GM12878 (cell line): ENCODE results near the gene RALGPS2. TPM values are rescaled to one million over a fixed set of nuclear protein-coding genes. Genes with fewer than 3 reads are reported as not detected.

ENCODE experiments used
- ATAC-seq: fragments of 200-7000 bp; cut with Tn5 transposase; 3 replicates; pipeline ENCODE4 v1.9.1; 2020; ENCODE audit warnings: mild to moderate bottlenecking, moderate library complexity
- BruUV-seq: library from RNA; stranded (reverse); fragments of 400-500 nt; replicated peaks from 2 replicates; lab custom pipeline; 2021; lab: Mats Ljungman, UMichigan
- CTCF ChIA-PET: fragments of 300-600 bp; sonication (Branson Sonifier 250); formaldehyde crosslinking; extraction: SDS; loops from one replicate; lab custom pipeline; 2021; ENCODE audit warnings: inconsistent platforms; lab: Yijun Ruan, JAX
- POLR2A ChIA-PET: fragments of 350-600 bp; formaldehyde crosslinking; extraction: SDS; loops from one replicate; lab custom pipeline; 2021; ENCODE audit warnings: inconsistent platforms; lab: Charles Lee
- RAD21 ChIA-PET: fragments of 300-600 bp; sonication (Branson Sonifier 250); formaldehyde crosslinking; loops from one replicate; lab custom pipeline; 2023; ENCODE audit warnings: antibody characterized with exemption; ENCODE audit not compliant: unreplicated experiment; lab: Charles Lee
- SMC1A ChIA-PET: fragments of 300-600 bp; sonication (Branson Sonifier 250); formaldehyde crosslinking; loops from one replicate; lab custom pipeline; 2023; ENCODE audit not compliant: unreplicated experiment, uncharacterized antibody; lab: Charles Lee
- DNase-seq: peaks from one replicate; pipeline ENCODE4 v3.0.0-alpha.2; 2011; ENCODE audit warnings: low read depth, low spot score
- FAIRE-seq: peaks from 3 replicates; lab custom pipeline; 2011; peaks lifted over from hg19 to GRCh38; lab: Jason Lieb, UNC
- H2AFZ ChIP-seq: 2 replicates; pipeline ENCODE4 v1.6.0; 2011; ENCODE audit warnings: low read depth, low read length, control low read depth; ENCODE audit not compliant: control insufficient read depth
- H3K27ac ChIP-seq: 2 replicates; pipeline ENCODE4 v1.5.1; 2011; ENCODE audit warnings: control low read depth; ENCODE audit not compliant: control insufficient read depth, insufficient read depth
- H3K27me3 ChIP-seq, 2 experiments: replicated peaks in 1 of 2; 2 replicates each; pipeline versions ENCODE4 v1.6.0 to v1.6.1; 2011; ENCODE audit warnings: low read length in 1 of 2; ENCODE audit not compliant: control insufficient read depth in 2 of 2, insufficient read depth in 2 of 2
- H3K36me3 ChIP-seq, 2 experiments: 2 replicates each; pipeline ENCODE4 v1.5.1; 2011; ENCODE audit warnings: low read length in 1 of 2; ENCODE audit not compliant: control insufficient read depth in 2 of 2, insufficient read depth in 2 of 2
- H3K4me1 ChIP-seq: 2 replicates; pipeline ENCODE4 v1.6.1; 2011; ENCODE audit warnings: mild to moderate bottlenecking, low read length, moderate library complexity, mixed read lengths; ENCODE audit not compliant: control insufficient read depth, insufficient read depth
- H3K4me2 ChIP-seq: 2 replicates; pipeline ENCODE4 v1.6.0; 2011; ENCODE audit warnings: control low read depth; ENCODE audit not compliant: control insufficient read depth, insufficient read depth
- H3K4me3 ChIP-seq: fragments of 200-600 bp; sonication (generic); 2 replicates; pipeline ENCODE4 v1.5.1; 2016
- H3K79me2 ChIP-seq: 2 replicates; pipeline ENCODE4 v1.6.0; 2011; ENCODE audit warnings: low read length; ENCODE audit not compliant: control insufficient read depth, insufficient read depth
- H3K9ac ChIP-seq: 2 replicates; pipeline ENCODE4 v1.8.0; 2011; ENCODE audit warnings: low read length, control low read depth, mixed read lengths; ENCODE audit not compliant: control insufficient read depth, insufficient read depth
- H3K9me3 ChIP-seq: replicated peaks from 3 replicates; pipeline ENCODE4 v1.5.1; 2011; ENCODE audit warnings: mild to moderate bottlenecking, low read length; ENCODE audit not compliant: control insufficient read depth, insufficient read depth
- H4K20me1 ChIP-seq: 2 replicates; pipeline ENCODE4 v1.6.0; 2011; ENCODE audit not compliant: control insufficient read depth, insufficient read depth
- BACH1 ChIP-seq: fragments of 450-650 bp; IDR thresholded peaks from 2 replicates; pipeline ENCODE4 v1.6.1; 2017; ENCODE audit warnings: mild to moderate bottlenecking, borderline replicate concordance
- CBX3 ChIP-seq: fragments of 200-600 bp; sonication (generic); IDR thresholded peaks from 2 replicates; pipeline ENCODE4 v1.6.1; 2016; ENCODE audit warnings: low read depth, borderline replicate concordance
- ETV6 ChIP-seq, 2 experiments: fragments of 450-650 bp in 1 of 2; IDR thresholded peaks in 1 of 2; conservative IDR thresholded peaks in 1 of 2; 2 replicates each; pipeline ENCODE4 v1.6.1; 2014; ENCODE audit warnings: antibody characterized with exemption in 1 of 2, borderline replicate concordance in 1 of 2, low read depth in 1 of 2, mild to moderate bottlenecking in 1 of 2, moderate library complexity in 1 of 2
- GABPA ChIP-seq: IDR thresholded peaks from 2 replicates; pipeline ENCODE4 v1.6.1; 2014; ENCODE audit warnings: antibody characterized with exemption, low read depth, mild to moderate bottlenecking, inconsistent platforms
- IKZF1 ChIP-seq: fragments of 450-650 bp; conservative IDR thresholded peaks from 2 replicates; pipeline ENCODE4 v1.6.1; 2017; ENCODE audit warnings: antibody characterized with exemption, mild to moderate bottlenecking
- IRF3 ChIP-seq: fragments of 450-650 bp; IDR thresholded peaks from 2 replicates; pipeline ENCODE4 v1.6.1; 2014; ENCODE audit warnings: mild to moderate bottlenecking
- KDM1A ChIP-seq: fragments of 200-600 bp; sonication (generic); IDR thresholded peaks from 2 replicates; pipeline ENCODE4 v1.6.1; 2016; ENCODE audit warnings: borderline replicate concordance
- NR2F1 ChIP-seq: fragments of 450-650 bp; conservative IDR thresholded peaks from 2 replicates; pipeline ENCODE4 v1.6.1; 2017; ENCODE audit warnings: mild to moderate bottlenecking
- PAX5 ChIP-seq: IDR thresholded peaks from 2 replicates; pipeline ENCODE4 v1.6.1; 2011; ENCODE audit warnings: low read depth, low read length, borderline replicate concordance
- PAX8 ChIP-seq: fragments of 450-650 bp; IDR thresholded peaks from 2 replicates; pipeline ENCODE4 v1.6.1; 2017; ENCODE audit warnings: mild to moderate bottlenecking, moderate library complexity
- SREBF2 ChIP-seq: IDR thresholded peaks from 2 replicates; pipeline ENCODE4 v1.6.1; 2012; ENCODE audit warnings: mild to moderate bottlenecking, low read length
- ZBTB11 ChIP-seq: fragments of 450-650 bp; formaldehyde crosslinking; IDR thresholded peaks from 2 replicates; pipeline ENCODE4 v1.5.0; 2022; ENCODE audit warnings: mild to moderate bottlenecking, missing genetic modification characterization
- in situ Hi-C: fragments of 300-500 bp; cut with MboI; formaldehyde crosslinking; loops from 9 replicates; pipeline ENCODE4 v1.14.3; 2018; ENCODE audit warnings: mixed read lengths
- intact Hi-C: fragments of 100-400 bp; cut with micrococcal nuclease; formaldehyde crosslinking; loops from one replicate; pipeline ENCODE4 v1.14.2; 2022; ENCODE audit not compliant: unreplicated experiment
- polyA plus RNA-seq, 11 experiments: library from polyadenylated mRNA; depleted of rRNA in 4 of 11; unstranded in 6 of 11; stranded (reverse) in 5 of 11; fragments of >200 nt; fragmentation: Nextera tagmentation in 4 of 11; fragmentation: Illumina TruSeq in 1 of 11; extraction: Ambion mirVana in 4 of 11; extraction: Trizol in 1 of 11; gene quantifications; 1 replicate in 1 of 11; 2 replicates in 10 of 11; pipeline versions ENCODE4 v1.2.1 to v1.2.3, GENCODE V29; 2011 to 2016; ENCODE audit warnings: inconsistent platforms in 2 of 11, missing spikeins in 2 of 11, low read depth in 1 of 11
- total RNA-seq, 4 experiments: library from RNA; depleted of rRNA in 3 of 4; stranded (reverse); fragments of >200 nt in 3 of 4; fragmentation: Illumina TruSeq in 1 of 4; extraction: Trizol in 1 of 4; gene quantifications; 2 replicates each; pipeline versions ENCODE4 v1.2.1 to v1.2.3, GENCODE V29; 2013 to 2021

Gene RALGPS2
- total and polyA plus RNA-seq, 10 of the 15 experiments (the other 5 are each of a cell fraction or from before 2014, with no cell fraction given), result 0.08 to 3.7 (median 0.50) TPM

GRCh38 chr1:178875936-178876335 is 150.9 kb downstream of the RALGPS2 start:
- no peaks in the 10 kb centered on the region for H3K27me3 ChIP-seq
- H2AFZ ChIP-seq, result no peak overlapping the region
- FAIRE-seq (no peak), ATAC-seq (no peak), DNase-seq (no peak)
- H4K20me1 ChIP-seq, result no peaks in the 10 kb centered on the region
- intact Hi-C loops, result no loop called here
- SMC1A ChIA-PET, result interaction anchor here (1.3 kb wide), 1 partner anchor 17 kb away, joined by 3 read pairs; no protein-coding TSS in a partner anchor
- no peaks in the 10 kb centered on the region for H3K79me2 ChIP-seq
- BruUV-seq, result no TSS peak
- H3K4me1 ChIP-seq, result no peaks in the 10 kb centered on the region
- no peak overlapping the region for H3K4me3 ChIP-seq
- H3K4me2 ChIP-seq, result no peak overlapping the region
- CTCF ChIA-PET, result interaction anchor here (0.6 to 1.0 kb wide), 3 partner anchors 9 to 127 kb away, joined by 3 read pairs; no protein-coding TSS in a partner anchor
- H3K9ac ChIP-seq, result no peak overlapping the region
- POLR2A ChIA-PET, result no interaction called here
- no peaks in the 10 kb centered on the region for H3K36me3 ChIP-seq
- RAD21 ChIA-PET, result no interaction called here
- no peaks in the 10 kb centered on the region for H3K9me3 ChIP-seq
- no peak overlapping the region for H3K27ac ChIP-seq
- in situ Hi-C loops, result no loop called here
- no peak for TF ChIP-seq GABPA
- no peak for TF ChIP-seq IKZF1
- TF ChIP-seq CBX3, result no peak
- no peak for TF ChIP-seq ZBTB11 (CRISPR knock-in tag)
- TF ChIP-seq NR2F1, result no peak
- TF ChIP-seq IRF3, result no peak
- no peak for TF ChIP-seq PAX8
- no peak for TF ChIP-seq BACH1
- TF ChIP-seq KDM1A, result no peak
- no peak for TF ChIP-seq SREBF2
- TF ChIP-seq PAX5, result no peak
- no peak for TF ChIP-seq ETV6 (conservative IDR thresholded peaks at IDR 0.05 in 1 of 2, IDR thresholded peaks at IDR 0.05 in 1 of 2; ENCODE audit: borderline replicate concordance in 1 of 2, low read depth in 1 of 2)
